HG03196 (cell line): ENCODE data around the gene HOMER3.

Source experiments
- ATAC-seq: cut with Tn5 transposase; IDR thresholded peaks from one replicate; pipeline ENCODE4 v1.9.1; 2021; ENCODE audit not compliant: unreplicated experiment

The HOMER3 gene

DNA sequence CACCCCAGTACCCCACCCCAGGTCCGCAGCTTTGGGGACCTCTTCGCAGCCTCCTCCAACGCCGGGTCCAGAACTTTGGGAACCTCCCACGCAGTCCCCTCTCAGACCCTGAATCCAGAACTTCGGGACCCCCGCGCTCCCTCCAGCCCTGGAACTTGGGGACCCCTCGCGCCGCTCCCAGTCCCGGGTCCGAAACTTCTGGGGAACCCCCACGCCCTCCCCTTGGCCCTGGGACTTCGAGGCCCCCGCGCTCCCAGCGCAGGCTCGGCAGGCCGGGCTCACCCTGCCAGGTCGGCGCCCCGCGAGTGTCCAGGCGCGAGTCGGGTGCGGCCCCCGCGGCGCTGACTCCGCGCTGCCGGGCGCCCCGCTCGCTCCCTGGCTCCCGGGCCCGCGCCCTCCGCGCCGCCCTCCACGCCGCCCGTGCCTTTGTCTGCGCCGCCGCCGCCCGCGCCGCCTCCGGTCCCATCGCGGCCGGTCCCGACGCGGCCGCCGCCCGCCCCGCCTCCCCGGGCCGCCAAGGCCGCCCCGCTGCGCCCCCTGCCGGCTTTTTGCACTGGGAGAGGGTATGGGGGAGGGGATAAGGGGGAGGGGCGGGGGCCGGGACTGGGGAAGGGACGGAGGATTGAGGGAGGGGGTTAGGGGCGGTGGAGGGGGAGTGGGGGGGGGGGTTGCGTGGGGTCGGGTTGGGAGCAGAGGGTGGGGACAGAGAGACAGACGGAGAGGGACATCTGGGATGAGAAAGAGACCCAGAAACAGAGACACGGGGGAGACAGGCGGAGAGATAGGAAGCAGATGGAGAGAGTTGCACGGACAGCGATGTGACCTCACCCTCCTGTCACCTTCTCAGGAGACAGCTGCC is at the start of gene HOMER3:
Gene HOMER3, minus strand, starts transcription at position 449 of the 859 bp plus-strand sequence. CDS start 2,235 bp downstream, outside the sequence.
- no peak for ATAC-seq

DNA sequence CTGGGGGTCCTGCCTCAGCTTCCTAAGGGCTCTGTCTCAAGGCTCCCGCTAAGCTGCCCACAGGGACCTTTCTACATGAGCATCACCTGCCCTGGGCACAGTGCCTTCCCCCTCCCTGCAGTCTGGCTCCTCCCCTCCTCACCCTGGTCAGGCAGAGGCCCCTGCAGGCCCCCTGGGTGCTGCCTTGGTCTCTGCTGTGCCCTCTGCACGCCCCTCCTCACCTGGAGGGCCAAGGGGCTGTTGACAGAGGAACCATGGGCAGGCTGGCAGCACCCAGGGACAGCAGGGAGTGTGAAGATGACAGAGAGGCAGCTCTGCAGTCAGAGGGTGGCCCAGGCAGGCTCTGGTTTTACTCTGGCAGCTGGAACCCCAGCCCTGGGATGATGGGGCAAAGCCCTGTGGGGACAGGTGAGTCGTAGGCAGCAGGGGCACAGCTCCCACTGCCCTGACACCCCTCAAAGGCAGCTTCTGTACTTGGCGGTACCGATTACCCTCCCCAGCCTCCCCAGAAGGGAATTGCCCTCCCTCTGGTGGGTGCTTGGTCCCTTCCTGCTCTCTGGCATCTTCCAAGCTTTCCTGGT is 49.2 kb upstream of the HOMER3 start:
- ATAC-seq, result no peak

DNA sequence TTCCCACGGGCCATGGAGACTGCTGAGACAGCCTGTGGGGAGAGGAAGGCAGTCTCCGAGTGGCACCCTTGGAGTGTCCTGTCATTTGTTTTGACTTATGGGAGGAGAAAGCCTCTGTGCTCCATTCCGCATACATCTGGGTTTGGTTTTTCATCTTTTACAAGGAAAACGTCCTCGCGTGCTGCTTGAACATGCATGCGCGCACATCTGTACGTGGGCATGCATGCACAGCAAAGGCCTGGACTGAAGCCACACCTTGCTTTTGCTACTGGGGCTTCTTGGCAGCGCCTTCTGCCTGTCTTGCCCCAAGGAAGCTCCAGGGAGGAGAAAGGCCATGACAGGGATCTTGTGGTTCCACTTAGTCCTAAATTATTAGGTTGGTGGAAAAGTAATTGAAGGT is 48.3 kb upstream of the HOMER3 start:
- ATAC-seq, result no peak

DNA sequence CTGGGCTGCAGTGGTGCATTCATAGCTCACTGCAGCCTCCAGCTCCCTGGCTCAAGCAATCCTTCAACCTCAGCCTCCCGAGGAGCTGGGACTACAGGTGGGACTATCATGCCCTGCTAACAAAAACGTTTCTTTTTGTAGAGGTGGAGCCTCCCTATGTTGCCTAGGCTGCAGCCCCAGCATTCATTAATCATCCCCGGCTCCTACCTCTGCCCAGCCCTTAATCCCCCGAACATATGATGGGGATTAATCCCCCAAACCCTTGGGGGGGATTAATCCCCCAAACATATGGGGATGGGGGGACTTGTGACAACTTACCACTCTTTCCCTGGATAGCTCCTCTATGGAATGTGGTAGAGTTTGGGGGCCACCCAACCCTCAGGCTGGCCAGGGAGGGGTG is 46.4 kb upstream of the HOMER3 start:
- ATAC-seq, result no peak

DNA sequence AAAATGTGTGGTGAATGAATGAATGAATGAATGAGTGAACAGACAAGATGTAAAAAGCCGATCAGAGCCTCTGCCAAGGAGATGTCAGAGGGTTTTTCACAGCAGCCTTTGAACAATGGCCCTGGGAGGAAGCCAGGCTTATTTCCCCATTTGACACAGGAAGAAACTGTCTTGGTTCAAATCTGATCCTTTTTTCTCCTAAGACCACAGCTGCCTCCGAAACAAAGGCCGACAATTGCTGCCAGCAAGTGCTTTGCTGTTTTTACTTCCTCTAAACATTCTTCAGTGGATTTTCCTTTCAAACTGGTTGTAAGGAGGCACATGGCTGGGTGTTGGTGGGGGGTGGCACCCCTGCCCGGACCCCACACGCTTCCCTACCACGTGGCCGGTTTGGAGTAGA is 44.2 kb upstream of the HOMER3 start:
- ATAC-seq, result no peak

DNA sequence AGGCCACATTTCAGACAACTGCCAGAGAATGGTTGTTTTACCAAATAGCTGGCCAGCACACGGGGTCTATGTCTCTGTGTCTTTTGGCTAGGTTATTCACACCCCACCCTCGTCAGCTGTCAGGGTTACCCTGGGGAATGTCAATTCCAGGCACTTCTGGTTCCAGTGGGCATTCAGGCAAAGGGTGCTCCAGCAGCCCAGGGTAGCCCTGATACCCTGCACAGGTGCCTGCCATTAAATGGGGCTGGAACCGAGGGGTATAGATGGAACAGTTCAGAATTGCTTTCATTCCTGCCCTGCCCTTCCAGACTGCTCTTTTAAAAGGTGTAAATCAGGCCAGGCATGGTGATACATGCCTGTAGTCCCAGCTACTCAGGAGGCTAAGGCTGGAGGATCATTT is 43.2 kb upstream of the HOMER3 start:
- no peak for ATAC-seq

DNA sequence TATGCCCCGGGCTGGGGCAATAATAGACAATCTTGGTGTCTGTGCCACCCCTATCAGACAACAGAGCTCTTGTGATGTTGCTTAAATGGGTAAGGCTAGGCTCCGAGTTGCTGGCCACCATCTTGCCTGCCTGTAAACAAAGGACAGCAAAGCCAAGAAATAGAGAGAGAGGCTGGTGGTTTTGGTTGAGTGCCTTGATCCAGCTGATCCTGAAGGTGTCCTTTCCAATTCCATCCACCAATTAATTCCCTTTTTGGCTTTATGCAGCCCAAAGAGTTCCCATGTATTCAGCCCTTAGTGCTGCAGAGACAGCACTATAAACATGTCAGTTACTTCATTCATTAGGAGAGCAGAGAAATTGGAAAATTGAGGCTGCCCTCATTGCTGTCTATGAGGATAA is 41.7 kb upstream of the HOMER3 start:
- ATAC-seq, result no peak

DNA sequence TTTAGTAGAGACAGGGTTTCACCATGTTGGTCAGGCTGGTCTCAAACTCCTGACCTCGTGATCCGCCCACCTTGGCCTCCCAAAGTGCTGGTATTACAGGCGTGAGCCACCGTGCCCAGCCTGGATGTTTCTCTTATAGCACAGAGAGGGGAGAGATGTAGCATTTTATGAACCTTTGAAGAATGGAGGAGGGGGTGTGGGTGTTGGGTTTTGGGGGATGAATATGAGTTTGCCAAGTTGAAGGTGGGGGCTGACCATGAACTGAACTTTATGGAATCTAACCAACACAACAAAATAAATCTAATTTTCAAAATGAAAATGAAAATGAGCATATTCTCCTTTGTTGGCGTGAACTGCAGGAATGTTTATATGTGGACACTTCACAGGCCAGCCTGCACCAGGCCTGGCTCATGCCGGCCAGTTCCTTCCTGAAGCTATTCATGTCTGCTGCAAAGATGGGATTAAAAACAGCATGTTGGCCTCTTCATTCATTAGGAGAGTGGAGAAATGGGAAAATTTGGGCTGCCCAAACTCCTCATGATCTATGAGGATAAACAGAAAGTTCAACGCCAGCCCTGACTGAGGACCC is 39.5 kb upstream of the HOMER3 start:
- no peak for ATAC-seq

DNA sequence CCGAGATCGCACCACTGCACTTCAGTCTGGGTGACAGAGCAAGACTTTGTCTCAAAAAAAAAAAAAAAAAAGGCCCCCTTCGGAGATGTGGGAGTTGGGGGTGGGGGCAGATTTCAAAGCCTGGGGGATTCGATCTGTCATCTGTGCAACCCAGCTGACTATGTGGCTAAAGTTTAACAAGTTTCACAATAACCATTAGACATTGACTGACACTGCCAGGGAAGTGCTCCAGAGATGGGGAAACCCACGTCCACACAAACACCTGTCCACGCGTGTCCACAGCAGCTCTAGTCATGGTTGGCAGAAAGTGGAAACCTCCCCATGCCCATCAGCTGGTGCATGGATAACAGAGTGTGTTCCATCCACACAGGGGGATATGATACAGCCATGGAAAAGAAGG is 37.6 kb upstream of the HOMER3 start:
- no peak for ATAC-seq

DNA sequence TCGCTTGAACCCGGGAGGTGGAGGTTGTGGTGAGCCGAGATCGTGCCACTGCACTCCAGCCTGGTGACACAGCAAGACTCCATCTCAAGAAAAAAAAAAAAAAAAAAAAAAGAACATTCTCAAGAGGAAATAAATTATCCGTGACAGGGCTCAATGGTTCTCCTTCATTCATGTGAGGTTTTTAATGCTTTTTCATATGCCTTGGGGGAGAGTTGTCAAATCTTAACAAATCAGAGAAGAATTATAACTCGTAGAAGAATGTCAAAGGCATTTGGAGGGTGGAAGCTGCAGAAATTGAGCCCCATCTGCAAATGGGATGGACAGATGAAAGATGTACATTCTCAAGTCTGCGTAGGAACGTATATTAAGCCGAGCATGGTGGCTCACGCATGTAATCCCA is 34.9 kb upstream of the HOMER3 start:
- ATAC-seq, result no peak

DNA sequence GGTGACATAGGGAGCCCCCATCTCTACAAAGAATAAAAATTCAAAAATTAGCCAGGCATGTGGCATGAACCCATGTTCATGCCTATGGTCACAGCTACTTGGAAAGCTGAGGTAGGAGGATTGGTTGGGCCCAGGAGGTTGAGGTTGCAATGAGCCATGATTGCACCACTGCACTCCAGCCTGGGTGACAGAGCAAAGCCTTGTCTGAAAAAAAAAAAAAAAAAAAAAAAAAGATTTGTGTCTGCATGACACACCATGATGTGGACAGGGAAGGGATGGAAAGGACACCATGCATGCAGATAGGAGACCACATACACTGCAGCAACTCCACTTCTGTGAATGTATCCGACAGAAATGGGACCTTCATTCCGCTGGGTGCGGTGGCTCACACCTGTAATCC is 34.0 kb upstream of the HOMER3 start:
- ATAC-seq, result no peak

DNA sequence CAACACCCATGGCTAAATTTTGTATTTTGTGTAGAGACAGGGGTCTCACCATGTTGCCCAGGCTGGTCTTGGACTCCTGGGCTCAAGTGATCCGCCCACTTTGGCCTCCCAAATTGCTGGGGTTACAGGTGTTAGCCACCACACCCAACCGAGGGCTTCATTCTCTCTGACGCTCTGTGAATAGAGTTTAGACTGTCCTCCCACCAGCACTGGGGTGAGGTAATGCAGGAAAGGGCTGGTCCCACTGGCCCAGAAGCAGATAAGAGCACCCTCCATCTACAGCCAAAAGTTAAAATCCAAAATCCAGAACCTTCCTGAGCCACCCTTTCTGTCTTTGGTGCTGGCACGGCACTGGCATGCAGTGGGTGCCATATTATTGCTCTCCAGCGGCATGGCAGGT is 31.8 kb upstream of the HOMER3 start:
- ATAC-seq, result no peak

DNA sequence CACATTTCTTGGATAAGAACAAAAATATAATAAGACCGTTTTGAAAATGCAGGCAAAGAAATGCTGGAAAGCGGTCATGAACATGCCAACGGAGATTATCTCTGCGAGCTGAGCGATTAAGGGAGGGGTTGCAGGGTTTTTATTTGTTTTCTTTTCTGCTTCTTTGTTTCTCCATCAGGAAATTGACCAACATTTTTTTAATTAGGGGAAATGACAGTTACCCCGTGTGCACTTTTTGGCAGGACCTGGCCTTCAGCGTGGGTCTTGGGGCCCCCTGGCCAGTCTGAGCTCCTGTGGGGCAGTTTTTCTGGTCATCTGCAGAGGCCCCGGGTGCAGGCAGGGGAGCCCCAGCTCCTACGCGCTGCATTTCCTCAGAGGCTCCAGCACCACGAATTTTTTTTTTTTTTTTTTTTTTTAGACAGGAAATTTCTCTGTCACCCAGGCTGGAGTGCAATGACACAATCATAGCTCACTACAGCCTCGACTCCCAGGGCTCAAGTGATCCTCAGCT is 31.3 kb upstream of the HOMER3 start:
- no peak for ATAC-seq

DNA sequence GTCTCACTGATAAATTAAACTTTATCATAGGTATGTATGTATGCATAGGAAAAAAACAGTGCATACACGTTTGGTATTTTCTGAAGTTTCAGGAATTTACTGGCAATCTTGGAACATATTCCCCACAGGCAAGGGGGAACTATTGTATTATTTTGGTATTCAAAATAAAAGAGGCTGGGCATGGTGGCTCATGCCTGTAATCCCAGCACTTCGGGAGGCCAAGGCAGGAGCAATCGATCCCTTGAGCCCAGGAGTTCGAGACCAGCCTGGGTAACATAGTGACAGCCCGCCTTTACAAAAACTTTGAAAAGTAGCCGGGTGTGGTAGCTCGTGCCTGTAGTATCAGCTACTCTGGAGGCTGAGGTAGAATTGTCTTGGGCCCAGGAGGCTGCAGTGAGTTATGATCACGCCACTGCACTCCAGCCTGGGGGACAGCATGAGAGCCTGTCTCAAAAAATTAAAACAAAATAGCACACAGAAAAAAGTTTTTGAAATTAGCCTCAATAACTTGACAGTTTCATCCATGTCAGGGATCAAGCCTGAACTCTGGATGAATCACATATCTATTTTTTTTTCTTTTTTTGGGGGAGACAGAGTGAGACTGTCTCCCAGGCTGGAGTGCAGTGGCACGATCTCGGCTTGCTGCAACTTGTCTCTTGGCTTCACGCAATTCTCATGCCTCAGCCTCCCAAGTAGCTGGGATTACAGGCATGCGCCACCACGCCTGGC is 29.1 kb upstream of the HOMER3 start:
- ATAC-seq, result no peak

DNA sequence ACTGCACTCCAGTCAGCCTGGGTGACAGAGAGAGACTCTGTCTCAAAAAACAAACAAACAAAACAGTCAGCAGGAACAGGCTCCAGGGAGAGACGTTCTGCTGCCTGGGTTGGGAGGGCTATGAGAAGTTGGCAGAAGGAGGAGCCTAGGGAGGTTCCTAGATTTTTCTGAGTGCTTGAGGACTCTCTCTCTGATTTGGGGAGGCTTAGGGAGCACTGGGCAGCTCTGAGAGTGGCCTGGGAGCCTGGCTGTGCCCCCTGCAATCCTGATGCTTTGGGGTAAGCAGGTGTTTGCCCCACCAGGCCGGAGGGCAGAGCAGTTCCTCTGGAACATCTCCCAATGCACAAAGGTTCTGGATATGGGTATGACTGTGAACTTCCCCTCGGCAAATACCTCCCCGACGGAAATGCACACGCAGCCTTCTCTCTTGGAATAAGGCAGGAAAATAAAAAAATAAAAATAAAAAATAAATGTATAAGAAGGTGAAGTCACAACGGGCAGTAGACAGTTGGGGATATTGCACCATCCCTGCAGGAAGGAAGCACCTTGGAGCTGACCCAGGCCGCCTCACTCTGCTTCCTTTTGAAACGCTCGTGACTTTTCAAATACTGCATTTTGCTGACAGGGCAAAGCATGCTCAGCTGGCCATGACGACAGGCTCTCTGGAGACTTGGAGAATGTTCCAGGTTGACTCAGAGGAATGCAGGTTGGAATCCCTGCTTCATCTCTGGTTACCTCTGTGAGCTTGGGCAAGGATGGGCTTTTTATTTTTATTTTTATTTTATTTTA is 26.5 kb upstream of the HOMER3 start:
- ATAC-seq, result no peak

DNA sequence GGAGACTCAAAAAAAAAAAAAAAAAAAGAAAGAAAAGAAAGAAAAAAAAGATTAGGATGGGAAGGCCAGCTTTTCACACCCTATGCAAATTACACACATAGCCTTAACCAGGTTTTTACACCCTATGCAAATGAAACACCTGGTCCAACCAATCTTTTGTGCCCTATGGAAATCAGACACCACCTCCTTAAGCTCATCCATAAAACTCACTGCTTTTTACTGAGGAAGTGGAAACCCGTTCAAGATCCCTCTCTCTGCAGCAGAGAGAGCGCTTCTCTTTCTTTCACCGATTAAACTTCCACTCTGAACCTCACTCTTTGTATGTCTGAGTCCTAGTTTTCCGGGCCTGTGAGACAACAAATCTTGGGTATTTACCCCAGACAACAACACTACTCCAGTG is 25.3 kb upstream of the HOMER3 start:
- no peak for ATAC-seq

DNA sequence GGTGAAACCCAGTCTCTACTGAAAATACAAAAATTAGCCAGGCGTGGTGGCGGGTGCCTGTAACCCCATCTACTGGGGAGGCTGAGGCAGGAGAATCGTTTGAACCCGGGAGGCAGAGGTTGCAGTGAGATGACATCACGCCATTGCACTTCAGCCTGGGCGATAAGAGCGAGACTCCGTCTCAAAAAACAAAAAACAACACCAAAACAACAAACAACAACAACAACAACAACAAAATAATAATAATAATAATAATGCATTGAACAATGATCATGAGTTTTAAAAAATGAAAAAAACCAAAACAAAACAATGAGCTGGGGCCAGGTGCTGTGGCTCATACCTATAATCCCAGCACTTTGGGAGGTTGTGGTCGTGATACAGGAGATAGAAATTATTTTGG is 23.1 kb upstream of the HOMER3 start:
- ATAC-seq, result no peak

DNA sequence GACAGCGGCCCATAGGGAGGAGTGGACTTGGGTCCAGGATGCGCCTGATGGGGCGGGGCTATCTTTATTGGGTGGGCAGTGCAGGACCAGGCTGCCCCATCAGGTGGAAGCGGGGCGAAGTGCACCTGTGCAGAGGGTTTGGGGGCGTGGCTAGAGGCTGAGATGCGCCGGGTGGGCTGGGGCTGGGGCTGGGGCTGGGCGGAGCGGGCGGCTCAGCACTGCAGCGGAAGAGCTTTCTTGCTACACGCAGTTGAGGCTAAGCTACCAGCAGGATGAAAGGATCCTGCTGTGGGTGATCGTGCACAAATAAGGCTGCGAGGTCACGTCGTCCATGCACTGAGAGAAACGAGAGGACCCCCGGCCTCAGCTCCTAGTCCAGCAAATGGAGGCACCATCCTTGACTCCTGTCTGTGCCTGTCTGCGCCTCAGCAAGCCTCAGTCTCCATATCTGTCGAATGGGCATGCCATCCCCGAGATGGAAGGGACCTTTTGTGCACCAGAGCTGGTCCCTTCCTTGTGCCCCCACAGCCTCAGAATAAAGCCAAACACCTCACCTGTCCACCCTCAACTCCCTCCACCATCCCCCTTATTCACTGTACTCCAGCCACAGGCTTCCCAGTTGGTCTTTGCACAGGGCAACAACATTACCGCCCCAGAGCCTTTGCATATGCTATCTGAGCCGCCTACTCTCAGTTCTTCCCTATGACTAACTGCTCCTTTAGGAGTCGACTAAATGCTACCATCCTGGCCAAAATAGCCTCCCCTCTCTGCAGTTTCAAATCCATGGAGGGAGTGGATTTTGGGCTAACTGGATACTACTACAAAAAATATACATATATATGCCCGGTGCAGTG is 21.0 kb upstream of the HOMER3 start:
- no peak for ATAC-seq

DNA sequence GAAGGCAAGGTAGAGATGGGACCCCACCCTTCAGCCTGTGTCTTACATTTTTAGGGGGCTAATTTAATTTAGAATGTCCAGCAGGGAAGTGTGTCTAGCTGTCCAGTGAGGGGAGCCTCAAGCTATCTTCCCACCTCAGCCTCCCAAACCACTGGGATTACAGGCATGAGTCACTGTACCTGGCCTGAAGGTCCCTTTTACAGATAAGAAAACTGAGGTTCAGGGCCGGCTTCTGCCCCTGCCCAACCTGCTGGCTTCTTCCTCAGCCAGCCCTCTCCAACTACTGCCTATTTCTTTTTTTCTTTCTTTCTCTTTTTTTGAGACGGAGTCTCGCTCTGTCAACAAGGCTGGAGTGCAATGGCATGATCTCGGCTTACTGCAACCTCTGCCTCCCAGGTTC is 19.4 kb upstream of the HOMER3 start:
- ATAC-seq, result no peak

DNA sequence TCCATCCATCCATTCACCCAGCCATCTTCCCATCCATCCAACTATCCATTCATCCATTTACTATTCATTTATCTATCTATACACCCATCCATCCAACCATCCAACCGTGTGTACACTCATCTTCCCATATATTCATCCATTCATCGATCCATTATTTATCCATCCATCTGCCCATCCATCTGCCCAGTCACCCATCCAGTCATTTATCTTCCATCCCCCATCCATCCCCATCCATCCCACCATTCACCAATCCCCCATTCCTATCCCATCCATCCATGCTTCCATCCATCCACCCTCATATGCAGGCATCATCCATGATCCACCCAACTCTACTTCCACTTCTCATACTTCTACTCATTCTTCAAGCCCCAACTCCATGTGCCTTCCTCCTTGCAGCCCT is 14.0 kb upstream of the HOMER3 start:
- ATAC-seq, result no peak
